Ovary (tissue), 9 donors: ENCODE data around the gene PNRC1. TPM values are rescaled to one million over a fixed set of nuclear protein-coding genes. Genes with fewer than 3 reads are reported as not detected.
"Not testable (repeated sequence)": the region's sequence is repeated elsewhere in the genome, so short reads cannot be mapped to it uniquely, and the experiment has no call there.

Experiments used
- DNase-seq, 5 donors: peaks; one replicate each; pipeline ENCODE4 v3.0.0-alpha.2; 2019 to 2020
- H3K27ac ChIP-seq, 2 donors: fragments of 200-600 bp; one replicate each; pipeline versions ENCODE4 v1.5.1 to v1.8.0; 2019 to 2022
- H3K27me3 ChIP-seq: fragments of 200-600 bp; one replicate; pipeline ENCODE4 v1.8.0; 2022
- H3K36me3 ChIP-seq: fragments of 200-600 bp; sonication (generic); one replicate; pipeline ENCODE4 v1.5.1; 2019
- H3K4me1 ChIP-seq: one replicate; pipeline ENCODE4 v1.8.1; 2013; ENCODE audit warnings: mild to moderate bottlenecking, moderate library complexity; ENCODE audit not compliant: insufficient read depth
- H3K4me3 ChIP-seq: fragments of 200-600 bp; sonication (generic); one replicate; pipeline ENCODE4 v1.5.1; 2017
- H3K9me3 ChIP-seq, 2 donors: fragments of 200-600 bp in 1 of 2; sonication (generic) in 1 of 2; one replicate each; pipeline versions ENCODE4 v1.5.1 to v1.8.1; 2013 to 2019; ENCODE audit warnings: mild to moderate bottlenecking in 1 of 2, moderate library complexity in 1 of 2
- EP300 ChIP-seq: sonication (generic); formaldehyde crosslinking; IDR thresholded peaks from one replicate; pipeline ENCODE4 v1.6.1; 2017; ENCODE audit warnings: antibody characterized with exemption
- POLR2A ChIP-seq: fragments of 450-650 bp; IDR thresholded peaks from one replicate; pipeline ENCODE4 v1.6.1; 2017; ENCODE audit warnings: antibody characterized with exemption, mild to moderate bottlenecking, moderate library complexity
- WGBS, 3 donors: extraction: QIAGEN DNeasy Blood & Tissue Kit in 1 of 3; methylation state at CpG; one replicate each; pipeline versions ENCODE4 v1.1.5 to v1.1.7; 2013 to 2017; 5-methylcytosine and 5-hydroxymethylcytosine counted together
- intact Hi-C, 4 donors: fragments of 100-400 bp; cut with DNase I; formaldehyde crosslinking; loops; one replicate each; pipeline versions ENCODE4 v1.11.0 to v1.15.1; 2022 to 2023
- polyA plus RNA-seq, 2 donors: library from polyadenylated mRNA; stranded (reverse); fragments of 200-250 nt in 1 of 2; fragments of 350-450 nt in 1 of 2; fragmentation: Illumina TruSeq in 1 of 2; extraction: RNeasy Lipid Tissue Mini Kit (QIAGEN cat#74804) in 1 of 2; gene quantifications; one replicate each; pipeline ENCODE4 v1.2.3, GENCODE V29; 2013 to 2014
- total RNA-seq, 7 donors: library from RNA; depleted of rRNA in 2 of 7; stranded (reverse); fragments of >200 nt in 2 of 7; fragmentation: NEBNext Ultra II Directional in 3 of 7; extraction: Animal tissue kit (Norgen Biotek cat#: 25700) in 3 of 7; gene quantifications; one replicate each; pipeline versions ENCODE4 v1.1.0 to v1.2.4, GENCODE V29; 2016 to 2023
- TF ChIP-seq, protein P1 (sequence below), 3 donors: fragments of 450-650 bp in 2 of 3; fragments of 200-600 bp in 1 of 3; IDR thresholded peaks; one replicate each; pipeline versions ENCODE4 v1.5.1 to v1.8.0; 2016 to 2022; ENCODE audit warnings: antibody characterized with exemption in 3 of 3, mild to moderate bottlenecking in 1 of 3
- donor health status: DM: no; HTN: no; CAD: no; lungs with moderate emphysema.
- donor health status: DM: no; HTN: no; CAD: no.
- donor health status: Bipolar disorder and iron deficiency.
- donor health status: DM: yes; HTN: yes; CAD: no.
- donor health status: DM: no; HTN: no; CAD: no.
- donor health status: DM: yes; HTN: yes; CAD: no.

The PNRC1 gene
- total and polyA plus RNA-seq, 9 donors = 152 to 507 (median 415) TPM

DNA sequence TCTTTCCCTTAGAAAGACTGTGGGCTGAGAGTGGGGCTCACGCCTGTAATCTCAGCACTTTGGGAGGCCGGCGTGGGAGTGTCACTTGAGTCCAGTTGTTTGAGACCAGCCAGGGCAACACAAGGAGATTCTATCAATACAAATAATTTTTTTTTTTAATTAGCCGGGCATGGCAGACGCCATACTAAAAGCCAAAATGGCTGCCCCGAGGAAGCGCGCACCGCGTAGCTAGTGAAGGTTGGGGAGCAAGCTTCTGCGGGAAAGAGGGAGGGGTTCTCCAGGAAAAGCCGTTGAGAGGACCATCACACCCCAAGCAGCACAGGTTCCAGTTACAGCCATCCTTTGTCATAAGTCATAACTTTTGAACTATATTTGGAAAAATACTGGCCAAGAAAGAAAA, 21.3 kb upstream of the PNRC1 start:
- WGBS, 3 donors = 92 to 95% (median 94%) methylated on average over 12 of the region's 12 CpGs
- H3K27ac ChIP-seq = no peak overlapping the region
- no peak overlapping the region for H3K4me3 ChIP-seq
- intact Hi-C loops = no loop called here
- no peaks in the 10 kb centered on the region for H3K9me3 ChIP-seq
- TF ChIP-seq, protein P1, sequence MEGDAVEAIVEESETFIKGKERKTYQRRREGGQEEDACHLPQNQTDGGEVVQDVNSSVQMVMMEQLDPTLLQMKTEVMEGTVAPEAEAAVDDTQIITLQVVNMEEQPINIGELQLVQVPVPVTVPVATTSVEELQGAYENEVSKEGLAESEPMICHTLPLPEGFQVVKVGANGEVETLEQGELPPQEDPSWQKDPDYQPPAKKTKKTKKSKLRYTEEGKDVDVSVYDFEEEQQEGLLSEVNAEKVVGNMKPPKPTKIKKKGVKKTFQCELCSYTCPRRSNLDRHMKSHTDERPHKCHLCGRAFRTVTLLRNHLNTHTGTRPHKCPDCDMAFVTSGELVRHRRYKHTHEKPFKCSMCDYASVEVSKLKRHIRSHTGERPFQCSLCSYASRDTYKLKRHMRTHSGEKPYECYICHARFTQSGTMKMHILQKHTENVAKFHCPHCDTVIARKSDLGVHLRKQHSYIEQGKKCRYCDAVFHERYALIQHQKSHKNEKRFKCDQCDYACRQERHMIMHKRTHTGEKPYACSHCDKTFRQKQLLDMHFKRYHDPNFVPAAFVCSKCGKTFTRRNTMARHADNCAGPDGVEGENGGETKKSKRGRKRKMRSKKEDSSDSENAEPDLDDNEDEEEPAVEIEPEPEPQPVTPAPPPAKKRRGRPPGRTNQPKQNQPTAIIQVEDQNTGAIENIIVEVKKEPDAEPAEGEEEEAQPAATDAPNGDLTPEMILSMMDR (IDR thresholded peaks at IDR 0.05) = no peak
- no peak for TF ChIP-seq POLR2A
- no peak for TF ChIP-seq EP300
- H3K36me3 ChIP-seq = no peaks in the 10 kb centered on the region
- H3K27me3 ChIP-seq = no peaks in the 10 kb centered on the region
- no peaks in the 10 kb centered on the region for H3K4me1 ChIP-seq
- no peak for DNase-seq

DNA sequence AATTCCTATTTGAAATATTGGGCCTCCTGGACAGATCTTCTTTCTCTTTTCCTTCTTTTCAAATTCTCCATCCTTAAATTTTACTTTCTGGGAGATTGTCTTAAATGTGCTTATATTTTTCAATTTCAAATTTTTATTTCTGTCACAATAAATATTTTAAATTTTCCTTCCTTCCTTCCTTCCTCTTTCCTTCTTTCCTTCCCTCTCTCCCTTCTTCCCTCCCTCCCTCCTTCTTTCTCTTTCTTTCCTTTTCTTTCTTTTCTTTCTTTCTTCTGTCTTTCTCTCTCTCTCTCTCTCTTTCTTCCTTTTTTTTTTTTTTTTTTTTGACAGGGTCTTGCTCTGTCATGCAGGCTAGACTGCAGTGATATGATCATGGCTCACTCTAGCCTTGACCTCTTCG, 16.7 kb upstream of the PNRC1 start:
- Histone ChIP-seq H3K27me3 (no peaks in the 10 kb centered on the region), H3K4me3 (no peak overlapping the region), H3K9me3 (no peaks in the 10 kb centered on the region), H3K4me1 (no peaks in the 10 kb centered on the region), H3K36me3 (no peaks in the 10 kb centered on the region), H3K27ac (no peak overlapping the region)
- 75 to 86% (median 85%) methylated on average over 1 of the region's 1 CpG for WGBS, 3 donors
- TF ChIP-seq POLR2A (no peak), EP300 (no peak)
- TF ChIP-seq, protein P1 (IDR thresholded peaks at IDR 0.05) = no peak
- intact Hi-C loops = no loop called here
- DNase-seq = no peak

DNA sequence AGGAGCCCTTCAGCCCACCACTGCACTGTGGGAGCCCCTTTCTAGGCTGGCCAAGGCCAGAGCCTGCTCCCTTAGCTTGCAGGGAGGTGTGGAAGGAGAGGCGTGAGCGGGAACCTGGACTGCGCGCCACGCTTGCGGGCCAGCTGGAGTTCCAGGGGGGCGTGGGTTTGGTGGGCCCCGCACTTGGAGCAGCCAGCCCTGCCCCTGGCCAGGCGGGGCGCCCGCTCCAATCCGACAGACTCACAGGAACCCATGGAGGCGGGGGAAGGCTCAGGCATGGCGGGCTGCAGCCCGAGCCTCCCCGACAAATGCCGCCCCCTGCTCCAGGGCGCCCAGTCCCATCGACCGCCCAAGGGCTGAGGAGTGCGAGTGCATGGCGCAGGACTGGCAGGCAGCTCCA, 15.6 kb upstream of the PNRC1 start:
- H3K4me3 ChIP-seq, H3K9me3 ChIP-seq, intact Hi-C loops, H3K4me1 ChIP-seq, H3K27ac ChIP-seq, H3K36me3 ChIP-seq, H3K27me3 ChIP-seq, DNase-seq: not testable (repeated sequence)
- 94 to 97% (median 96%) methylated on average over 22 of the region's 22 CpGs for WGBS, 3 donors

DNA sequence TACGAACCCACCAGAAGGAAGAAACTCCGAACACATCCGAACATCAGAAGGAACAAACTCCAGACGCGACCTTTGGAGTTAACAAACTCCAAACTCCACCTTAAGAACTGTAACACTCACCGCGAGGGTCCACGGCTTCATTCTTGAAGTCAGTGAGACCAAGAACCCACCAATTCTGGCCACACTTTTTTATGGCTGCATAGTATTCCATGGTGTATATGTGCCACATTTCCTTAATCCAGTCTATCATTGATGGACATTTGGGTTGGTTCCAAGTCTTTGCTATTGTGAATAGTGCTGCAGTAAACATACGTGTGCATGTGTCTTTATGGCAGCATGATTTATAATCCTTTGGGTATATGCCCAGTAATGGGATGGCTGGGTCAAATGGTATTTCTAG, 14.4 kb upstream of the PNRC1 start:
- H3K4me3 ChIP-seq, H3K4me1 ChIP-seq, H3K36me3 ChIP-seq, DNase-seq, H3K9me3 ChIP-seq, intact Hi-C loops, H3K27ac ChIP-seq, H3K27me3 ChIP-seq: not testable (repeated sequence)
- 88 to 91% (median 90%) methylated on average over 9 of the region's 9 CpGs for WGBS, 3 donors

DNA sequence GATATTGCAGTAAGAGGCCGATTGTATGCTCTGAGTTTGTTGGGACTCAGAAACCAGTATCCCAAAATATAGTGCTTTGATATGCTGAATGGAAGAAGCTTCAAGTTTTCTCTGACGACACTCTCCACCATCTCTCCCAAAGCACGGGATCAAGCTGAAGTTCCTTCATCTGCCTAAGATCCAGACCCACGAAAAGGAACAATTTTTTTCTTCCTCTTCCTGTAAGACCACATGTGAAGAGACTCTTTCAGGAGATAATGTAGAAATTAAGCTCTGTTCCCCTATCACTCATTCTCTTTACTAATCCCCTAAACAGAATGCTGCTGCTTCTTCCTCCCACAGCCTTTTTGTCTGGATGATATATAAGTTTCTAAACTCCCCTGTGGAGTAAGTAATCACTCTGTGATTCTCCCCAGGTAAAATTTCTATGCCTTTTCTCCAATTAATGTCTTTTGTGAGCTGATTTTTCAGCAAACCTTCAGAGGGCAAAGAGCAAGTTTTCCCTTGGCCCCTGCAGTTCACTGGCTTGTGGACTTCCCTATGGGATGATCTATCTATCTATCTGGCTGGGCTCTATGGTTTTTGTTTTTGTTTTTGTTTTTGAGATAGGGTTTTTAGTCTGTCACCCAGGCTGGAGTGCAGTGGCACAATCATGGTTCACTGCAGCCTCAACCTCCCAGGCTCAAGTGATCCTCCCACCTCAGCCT, 13.5 kb upstream of the PNRC1 start:
- 70 to 83% (median 70%) methylated on average over 4 of the region's 4 CpGs for WGBS, 3 donors

More for the DNA sequence above, 13.5 kb upstream of the PNRC1 start:
- Histone ChIP-seq H3K4me1 (no peaks in the 10 kb centered on the region), H3K27me3 (no peaks in the 10 kb centered on the region), H3K27ac (no peak overlapping the region), H3K4me3 (no peak overlapping the region), H3K36me3 (no peaks in the 10 kb centered on the region), H3K9me3 (no peaks in the 10 kb centered on the region)
- no peak for DNase-seq
- TF ChIP-seq POLR2A = no peak
- no peak for TF ChIP-seq EP300
- TF ChIP-seq, protein P1 (IDR thresholded peaks at IDR 0.05) = no peak
- intact Hi-C loops = no loop called here
